H9 (cell line): ENCODE measurements around the gene XRN1. TPM values are rescaled to one million over a fixed set of nuclear protein-coding genes. Genes with fewer than 3 reads are reported as not detected.

Experiments
- DNase-seq: peaks from one replicate; pipeline ENCODE4 v3.0.0-alpha.2; 2017
- H2AFZ ChIP-seq: one replicate; pipeline ENCODE4 v1.6.1; 2013; ENCODE audit warnings: mild to moderate bottlenecking, low read length, control low read depth, moderate library complexity
- H2AK5ac ChIP-seq: 2 replicates; pipeline ENCODE4 v1.6.1; 2013; ENCODE audit warnings: low read length, control low read depth, mixed read lengths; ENCODE audit not compliant: insufficient read length
- H2BK120ac ChIP-seq: one replicate; pipeline ENCODE4 v1.6.1; 2013; ENCODE audit warnings: low read depth, mild to moderate bottlenecking, low read length, control low read depth, inconsistent platforms; ENCODE audit not compliant: poor library complexity, severe bottlenecking
- H2BK12ac ChIP-seq: 2 replicates; pipeline ENCODE4 v1.6.1; 2013; ENCODE audit warnings: low read length, control low read depth, mixed read lengths, low read depth; ENCODE audit not compliant: insufficient read length
- H2BK15ac ChIP-seq: 2 replicates; pipeline ENCODE4 v1.6.1; 2013; ENCODE audit warnings: low read depth, low read length, control low read depth
- H2BK20ac ChIP-seq: one replicate; pipeline ENCODE4 v1.6.1; 2013; ENCODE audit warnings: low read depth, mild to moderate bottlenecking, low read length, control low read depth, inconsistent platforms; ENCODE audit not compliant: poor library complexity, severe bottlenecking
- H2BK5ac ChIP-seq: 2 replicates; pipeline ENCODE4 v1.6.1; 2013; ENCODE audit warnings: low read length, control low read depth, mixed read lengths; ENCODE audit not compliant: insufficient read length
- H3K14ac ChIP-seq: 2 replicates; pipeline ENCODE4 v1.6.1; 2013; ENCODE audit warnings: low read length, control low read depth; ENCODE audit not compliant: insufficient read depth
- H3K18ac ChIP-seq: 2 replicates; pipeline ENCODE4 v1.6.1; 2013; ENCODE audit warnings: low read depth, mild to moderate bottlenecking, mixed read lengths, low read length, control low read depth; ENCODE audit not compliant: insufficient read length
- H3K23ac ChIP-seq: 2 replicates; pipeline ENCODE4 v1.6.1; 2013; ENCODE audit warnings: low read length, control low read depth, mixed read lengths, low read depth; ENCODE audit not compliant: insufficient read length
- H3K23me2 ChIP-seq: 2 replicates; pipeline ENCODE4 v1.6.1; 2013; ENCODE audit warnings: low read depth, mild to moderate bottlenecking, mixed read lengths, low read length, control low read depth; ENCODE audit not compliant: insufficient read length, poor library complexity, severe bottlenecking
- H3K27ac ChIP-seq: 2 replicates; pipeline ENCODE4 v1.5.1; 2013; ENCODE audit warnings: low read length, control low read depth, mixed read lengths, low read depth; ENCODE audit not compliant: insufficient read length
- H3K27me3 ChIP-seq: 2 replicates; pipeline ENCODE4 v1.6.1; 2013; ENCODE audit warnings: low read length, control low read depth, inconsistent platforms; ENCODE audit not compliant: insufficient read depth
- H3K4ac ChIP-seq: 2 replicates; pipeline ENCODE4 v1.6.1; 2013; ENCODE audit warnings: low read depth, mild to moderate bottlenecking, control low read depth, inconsistent platforms, low read length, moderate library complexity
- H3K4me1 ChIP-seq: 2 replicates; pipeline ENCODE4 v1.6.1; 2013; ENCODE audit warnings: low read length, control low read depth, inconsistent platforms; ENCODE audit not compliant: insufficient read depth
- H3K4me2 ChIP-seq: 2 replicates; pipeline ENCODE4 v1.6.1; 2013; ENCODE audit warnings: low read length, control low read depth, mixed read lengths; ENCODE audit not compliant: insufficient read length, insufficient read depth
- H3K56ac ChIP-seq: 2 replicates; pipeline ENCODE4 v1.6.1; 2013; ENCODE audit warnings: low read depth, mild to moderate bottlenecking, mixed read lengths, low read length, control low read depth; ENCODE audit not compliant: insufficient read length
- H3K79me1 ChIP-seq: 2 replicates; pipeline ENCODE4 v1.6.1; 2013; ENCODE audit warnings: low read depth, mild to moderate bottlenecking, moderate library complexity, low read length, control low read depth, inconsistent platforms; ENCODE audit not compliant: insufficient read depth, poor library complexity, severe bottlenecking
- H3K79me2 ChIP-seq: 2 replicates; pipeline ENCODE4 v1.6.1; 2013; ENCODE audit warnings: low read length, control low read depth, inconsistent platforms; ENCODE audit not compliant: insufficient read depth
- H3K9ac ChIP-seq: 2 replicates; pipeline ENCODE4 v1.6.1; 2013; ENCODE audit warnings: low read length, control low read depth, mixed read lengths; ENCODE audit not compliant: insufficient read length; ENCODE audit errors: extremely low read depth
- H3K9me3 ChIP-seq: one replicate; pipeline ENCODE4 v1.6.1; 2013; ENCODE audit warnings: low read depth, low read length, inconsistent platforms; ENCODE audit not compliant: control insufficient read depth
- H3T11ph ChIP-seq: one replicate; pipeline ENCODE4 v1.6.1; 2013; ENCODE audit warnings: mild to moderate bottlenecking, low read length, control low read depth, inconsistent platforms
- H4K20me1 ChIP-seq: one replicate; pipeline ENCODE4 v1.6.1; 2013; ENCODE audit not compliant: control insufficient read depth, insufficient read length, insufficient read depth
- H4K5ac ChIP-seq: 2 replicates; pipeline ENCODE4 v1.6.1; 2013; ENCODE audit warnings: low read depth, mild to moderate bottlenecking, mixed read lengths, low read length, control low read depth; ENCODE audit not compliant: insufficient read length
- H4K8ac ChIP-seq: replicated peaks from 2 replicates; pipeline ENCODE4 v1.6.1; 2013; ENCODE audit warnings: low read length, control low read depth, mixed read lengths, low read depth; ENCODE audit not compliant: insufficient read length
- H4K91ac ChIP-seq: 2 replicates; pipeline ENCODE4 v1.6.1; 2013; ENCODE audit warnings: low read depth, mild to moderate bottlenecking, moderate library complexity, mixed read lengths, low read length, control low read depth; ENCODE audit not compliant: insufficient read length
- H3K27ac Mint-ChIP-seq, 3 experiments: 2 replicates in 2 of 3; 3 replicates in 1 of 3; pipeline ENCODE4 v1.8.0; 2020 to 2021; ENCODE audit warnings: mixed read lengths in 3 of 3, mild to moderate bottlenecking in 1 of 3, moderate library complexity in 1 of 3
- H3K27me3 Mint-ChIP-seq: 2 replicates; pipeline ENCODE4 v1.8.0; 2021; ENCODE audit warnings: low read depth, mild to moderate bottlenecking, moderate library complexity, mixed read lengths
- H3K36me3 Mint-ChIP-seq, 3 experiments: 2 replicates in 2 of 3; 3 replicates in 1 of 3; pipeline ENCODE4 v1.8.0; 2020 to 2021; ENCODE audit warnings: low read depth in 3 of 3, mixed read lengths in 3 of 3; ENCODE audit not compliant: insufficient read depth in 1 of 3
- H3K4me1 Mint-ChIP-seq, 2 experiments: 2 replicates each; pipeline ENCODE4 v1.8.0; 2020; ENCODE audit warnings: mixed read lengths in 2 of 2
- H3K4me3 Mint-ChIP-seq, 2 experiments: 2 replicates in 1 of 2; 3 replicates in 1 of 2; pipeline ENCODE4 v1.8.0; 2020 to 2021; ENCODE audit warnings: mild to moderate bottlenecking in 2 of 2, mixed read lengths in 2 of 2, moderate library complexity in 1 of 2
- H3K9me3 Mint-ChIP-seq, 2 experiments: 2 replicates in 1 of 2; 3 replicates in 1 of 2; pipeline ENCODE4 v1.8.0; 2020; ENCODE audit warnings: mild to moderate bottlenecking in 2 of 2, mixed read lengths in 2 of 2, moderate library complexity in 1 of 2
- WGBS: extraction: QIAGEN DNeasy Blood & Tissue Kit; methylation state at CpG from one replicate; pipeline ENCODE4 v1.1.7; 2013; ENCODE audit warnings: missing lambda C conversion rate, low lambda C conversion rate, mixed read lengths; ENCODE audit not compliant: insufficient read length; ENCODE audit errors: extremely low coverage; 5-methylcytosine and 5-hydroxymethylcytosine counted together
- total RNA-seq: library from RNA; stranded (reverse); gene quantifications from 2 replicates; pipeline ENCODE4 v1.2.1, GENCODE V29; 2021
- TF ChIP-seq, protein P1 (sequence below): fragments of 200-600 bp; sonication (generic); conservative IDR thresholded peaks from 3 replicates; pipeline ENCODE4 v1.8.0; 2021; ENCODE audit warnings: antibody characterized with exemption, mild to moderate bottlenecking

The XRN1 gene
- total RNA-seq, 1 experiment from 2014 or later: 15.0 TPM

DNA sequence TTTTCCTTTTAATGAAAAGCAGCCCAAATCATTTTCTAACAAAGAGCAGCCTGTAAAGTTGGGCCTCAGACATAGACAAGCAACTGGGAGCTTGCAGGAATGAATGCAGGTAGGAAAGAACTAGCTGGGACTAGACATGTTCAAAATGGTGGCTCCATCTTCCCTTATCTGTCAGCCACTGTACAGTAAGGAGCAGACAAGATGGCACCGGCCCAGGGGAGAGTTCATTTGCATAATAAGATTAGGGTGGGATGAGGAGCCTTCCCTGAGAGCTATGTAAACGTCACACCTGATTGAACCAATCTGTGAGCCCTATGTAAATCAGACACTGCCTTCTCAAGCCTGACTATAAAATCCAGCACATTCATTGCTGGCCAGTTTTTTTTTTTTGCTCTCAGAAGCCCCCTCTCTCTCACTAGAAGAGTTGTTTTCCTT is 162.7 kb downstream of the XRN1 start:
- H2AFZ ChIP-seq: no peak overlapping the region
- H3K27ac ChIP-seq: no peak overlapping the region
- no CpG with 5 or more reads among the region's 2 CpGs for WGBS
- H3K79me2 ChIP-seq: no peaks in the 10 kb centered on the region
- H3K23me2 ChIP-seq: no peaks in the 10 kb centered on the region
- H2BK20ac ChIP-seq: no peak overlapping the region
- H3K79me1 ChIP-seq: no peaks in the 10 kb centered on the region
- H4K20me1 ChIP-seq: no peaks in the 10 kb centered on the region
- DNase-seq: no peak
- TF ChIP-seq, protein P1, sequence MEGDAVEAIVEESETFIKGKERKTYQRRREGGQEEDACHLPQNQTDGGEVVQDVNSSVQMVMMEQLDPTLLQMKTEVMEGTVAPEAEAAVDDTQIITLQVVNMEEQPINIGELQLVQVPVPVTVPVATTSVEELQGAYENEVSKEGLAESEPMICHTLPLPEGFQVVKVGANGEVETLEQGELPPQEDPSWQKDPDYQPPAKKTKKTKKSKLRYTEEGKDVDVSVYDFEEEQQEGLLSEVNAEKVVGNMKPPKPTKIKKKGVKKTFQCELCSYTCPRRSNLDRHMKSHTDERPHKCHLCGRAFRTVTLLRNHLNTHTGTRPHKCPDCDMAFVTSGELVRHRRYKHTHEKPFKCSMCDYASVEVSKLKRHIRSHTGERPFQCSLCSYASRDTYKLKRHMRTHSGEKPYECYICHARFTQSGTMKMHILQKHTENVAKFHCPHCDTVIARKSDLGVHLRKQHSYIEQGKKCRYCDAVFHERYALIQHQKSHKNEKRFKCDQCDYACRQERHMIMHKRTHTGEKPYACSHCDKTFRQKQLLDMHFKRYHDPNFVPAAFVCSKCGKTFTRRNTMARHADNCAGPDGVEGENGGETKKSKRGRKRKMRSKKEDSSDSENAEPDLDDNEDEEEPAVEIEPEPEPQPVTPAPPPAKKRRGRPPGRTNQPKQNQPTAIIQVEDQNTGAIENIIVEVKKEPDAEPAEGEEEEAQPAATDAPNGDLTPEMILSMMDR: no peak
- H2BK120ac ChIP-seq: no peak overlapping the region
- peaks cover 0 to 3% of the 10 kb centered on the region in 2 experiments; a peak in 1 of 4 replicates for H3K4me1 Mint-ChIP-seq
- no peaks in the 10 kb centered on the region for H3K4me1 ChIP-seq
- H3K14ac ChIP-seq: no peak overlapping the region
- no peak overlapping the region for H4K91ac ChIP-seq
- peaks cover 13 to 33% (median 19%) of the 10 kb centered on the region in 3 experiments for H3K36me3 Mint-ChIP-seq
- H3K23ac ChIP-seq: no peak overlapping the region
- H2BK12ac ChIP-seq: no peak overlapping the region
- no peak overlapping the region for H2AK5ac ChIP-seq
- H3K4me3 Mint-ChIP-seq: no peak overlapping the region
- H3K27me3 ChIP-seq: no peaks in the 10 kb centered on the region
- H3K4me2 ChIP-seq: no peak overlapping the region
- H2BK15ac ChIP-seq: no peak overlapping the region
- no peak overlapping the region for H3K27ac Mint-ChIP-seq
- no peak overlapping the region for H4K5ac ChIP-seq
- H2BK5ac ChIP-seq: no peak overlapping the region
- H3K18ac ChIP-seq: no peak overlapping the region
- peaks cover 24% of the 10 kb centered on the region for H3K9me3 ChIP-seq
- no peak overlapping the region for H3K56ac ChIP-seq
- H3K4ac ChIP-seq: no peak overlapping the region
- H4K8ac ChIP-seq: no peak overlapping the region
- no peaks in the 10 kb centered on the region; the same call in 1 of the 2 replicates for H3K27me3 Mint-ChIP-seq
- no peak overlapping the region for H3T11ph ChIP-seq
- H3K9me3 Mint-ChIP-seq: peaks cover 44 to 49% of the 10 kb centered on the region in 2 experiments
- H3K9ac ChIP-seq: no peak overlapping the region
